ENCODE measurements around the gene LDHD. TPM values are rescaled to one million over a fixed set of nuclear protein-coding genes. Genes with fewer than 3 reads are reported as not detected.

LDHD gene
- total and polyA plus RNA-seq, 10 of the 15 experiments (the other 5 are each of a cell fraction or from before 2014, with no cell fraction given) = 0.10 to 0.12 TPM; not detected in 8

GRCh38 chr16:75104836-75105235 lies 11.7 kb downstream of the LDHD start:
- Histone ChIP-seq H2AFZ (ENCODE audit: control insufficient read depth, low read depth, low read length) (no peak overlapping the region), H3K4me2 (ENCODE audit: control insufficient read depth, insufficient read depth) (no peak overlapping the region), H3K27ac (ENCODE audit: control insufficient read depth, insufficient read depth) (no peak overlapping the region), H4K20me1 (ENCODE audit: control insufficient read depth, insufficient read depth) (no peaks in the 10 kb centered on the region), H3K4me1 (ENCODE audit: control insufficient read depth, insufficient read depth, low read length) (peaks cover 16% of the 10 kb centered on the region), H3K79me2 (ENCODE audit: control insufficient read depth, insufficient read depth, low read length) (no peaks in the 10 kb centered on the region; the same call in 1 of the 2 replicates), H3K9ac (ENCODE audit: control insufficient read depth, insufficient read depth, low read length) (no peak overlapping the region), H3K36me3 (ENCODE audit: control insufficient read depth in 2 of 2, insufficient read depth in 2 of 2, low read length in 1 of 2) (no peaks in the 10 kb centered on the region; a peak in 2 of 4 replicates), H3K27me3 (replicated peaks in 1 of 2; ENCODE audit: control insufficient read depth in 2 of 2, insufficient read depth in 2 of 2, low read length in 1 of 2) (no peaks in the 10 kb centered on the region), H3K4me3 (no peak overlapping the region), H3K9me3 (replicated peaks; ENCODE audit: control insufficient read depth, insufficient read depth, low read length) (no peaks in the 10 kb centered on the region)
- ChIA-PET CTCF (interaction anchor here (1.8 kb wide), 1 partner anchor 106 kb away, joined by 6 read pairs; the partner anchor contains the start of gene ZNRF1), RAD21 (ENCODE audit: unreplicated experiment) (interaction anchor here (1.3 kb wide), 1 partner anchor 106 kb away, joined by 4 read pairs; the partner anchor contains the start of gene ZNRF1), SMC1A (ENCODE audit: uncharacterized antibody, unreplicated experiment) (interaction anchor here (1.7 kb wide), 1 partner anchor 107 kb away, joined by 6 read pairs; the partner anchor contains the start of gene ZNRF1), POLR2A (no interaction called here)
- 94% methylated on average over 11 of the region's 11 CpGs for WGBS (ENCODE audit: insufficient coverage, insufficient replicate concordance, low lambda C conversion rate, missing lambda C conversion rate)
- no peak for DNase-seq (ENCODE audit: low read depth, low spot score)
- no TSS peak for BruUV-seq (replicated peaks)
- intact Hi-C loops (cut with micrococcal nuclease; ENCODE audit: unreplicated experiment) (no loop called here), in situ Hi-C loops (cut with MboI) (loop anchor here (5.0 to 10.0 kb wide), 3 partner anchors 60 to 403 kb away; partner anchors contain the start of gene MLKL)
- ATAC-seq = no peak
- no peak for FAIRE-seq
- TF ChIP-seq REST (IDR thresholded peaks at IDR 0.05; ENCODE audit: low read depth, low read length) (no peak), RBBP5 (conservative IDR thresholded peaks at IDR 0.05) (no peak), CBX3 (IDR thresholded peaks at IDR 0.05; ENCODE audit: borderline replicate concordance, low read depth) (no peak), SP1 (IDR thresholded peaks at IDR 0.05; ENCODE audit: low read depth, low read length) (no peak), SREBF1 (IDR thresholded peaks at IDR 0.05; ENCODE audit: low read length) (no peak), ZBTB4 (CRISPR knock-in tag; IDR thresholded peaks at IDR 0.05) (no peak), CHD2 (IDR thresholded peaks at IDR 0.05; ENCODE audit: borderline replicate concordance, low read depth, low read length) (no peak), TCF12 (IDR thresholded peaks at IDR 0.05; ENCODE audit: low read depth, low read length) (no peak), YY1 (IDR thresholded peaks at IDR 0.05; ENCODE audit: low read depth, low read length) (no peak), PRDM15 (CRISPR knock-in tag; IDR thresholded peaks at IDR 0.05) (no peak), PAX8 (IDR thresholded peaks at IDR 0.05) (no peak), BCL3 (IDR thresholded peaks at IDR 0.05; ENCODE audit: borderline replicate concordance, insufficient read depth, low read depth, low read length, poor library complexity, severe bottlenecking) (no peak), JUNB (IDR thresholded peaks at IDR 0.05) (no peak)
